Keratinocyte (primary cell): ENCODE measurements around the gene SDCCAG8. TPM values are rescaled to one million over a fixed set of nuclear protein-coding genes. Genes with fewer than 3 reads are reported as not detected.

Source experiments
- DNase-seq: peaks from one replicate; pipeline ENCODE4 v3.0.0-alpha.2; 2011; ENCODE audit warnings: low read depth, missing footprints, low spot score
- FAIRE-seq: peaks from 2 replicates; lab custom pipeline; 2011; peaks lifted over from hg19 to GRCh38; lab: Jason Lieb, UNC
- H2AFZ ChIP-seq: 2 replicates; pipeline ENCODE4 v1.6.0; 2012; ENCODE audit warnings: low read length, control low read depth, inconsistent platforms; ENCODE audit not compliant: control insufficient read depth
- H3K27ac ChIP-seq: 2 replicates; pipeline ENCODE4 v1.5.1; 2011; ENCODE audit warnings: low read length; ENCODE audit not compliant: control insufficient read depth, insufficient read depth
- H3K27me3 ChIP-seq: 3 replicates; pipeline ENCODE4 v1.6.0; 2011; ENCODE audit warnings: low read length; ENCODE audit not compliant: control insufficient read depth, insufficient read depth; ENCODE audit errors: extremely low read depth
- H3K36me3 ChIP-seq, 2 experiments: 2 replicates in 1 of 2; 3 replicates in 1 of 2; pipeline ENCODE4 v1.5.1; 2011; ENCODE audit warnings: low read length in 2 of 2, mild to moderate bottlenecking in 1 of 2; ENCODE audit not compliant: control insufficient read depth in 2 of 2, insufficient read depth in 2 of 2; ENCODE audit errors: extremely low read depth in 1 of 2
- H3K4me1 ChIP-seq: 3 replicates; pipeline ENCODE4 v1.5.1; 2011; ENCODE audit warnings: low read length; ENCODE audit not compliant: control insufficient read depth, insufficient read depth; ENCODE audit errors: extremely low read depth
- H3K4me2 ChIP-seq: 3 replicates; pipeline ENCODE4 v1.6.0; 2011; ENCODE audit warnings: low read depth, low read length; ENCODE audit not compliant: control insufficient read depth, insufficient read depth; ENCODE audit errors: extremely low read depth
- H3K4me3 ChIP-seq, 3 experiments: fragments of 200-600 bp in 1 of 3; sonication (generic) in 1 of 3; 2 replicates in 2 of 3; 3 replicates in 1 of 3; pipeline ENCODE4 v1.5.1; 2011 to 2016; ENCODE audit warnings: low read length in 3 of 3, mild to moderate bottlenecking in 3 of 3, control low read depth in 2 of 3, inconsistent platforms in 1 of 3, low read depth in 1 of 3, mixed read lengths in 1 of 3, mixed run types in 1 of 3, moderate library complexity in 1 of 3; ENCODE audit not compliant: control insufficient read depth in 2 of 3, insufficient read depth in 2 of 3; ENCODE audit errors: extremely low read depth in 1 of 3
- H3K79me2 ChIP-seq: 2 replicates; pipeline ENCODE4 v1.6.0; 2012; ENCODE audit warnings: low read length; ENCODE audit not compliant: control insufficient read depth, insufficient read depth
- H3K9ac ChIP-seq: 3 replicates; pipeline ENCODE4 v1.6.0; 2011; ENCODE audit warnings: low read length; ENCODE audit not compliant: control insufficient read depth, insufficient read depth; ENCODE audit errors: extremely low read depth
- H3K9me1 ChIP-seq: 3 replicates; pipeline ENCODE4 v1.6.0; 2011; ENCODE audit warnings: low read length; ENCODE audit not compliant: control insufficient read depth, insufficient read depth; ENCODE audit errors: extremely low read depth
- H3K9me3 ChIP-seq: 2 replicates; pipeline ENCODE4 v1.5.1; 2012; ENCODE audit warnings: low read depth, low read length; ENCODE audit not compliant: control insufficient read depth
- H4K20me1 ChIP-seq: 3 replicates; pipeline ENCODE4 v1.6.0; 2011; ENCODE audit warnings: low read length; ENCODE audit not compliant: control insufficient read depth, insufficient read depth; ENCODE audit errors: extremely low read depth
- EZH2 ChIP-seq: IDR thresholded peaks from one replicate; pipeline ENCODE4 v1.6.1; 2012; ENCODE audit warnings: inconsistent platforms, mild to moderate bottlenecking, low read length, moderate library complexity
- dilution Hi-C: fragments of 300-500 bp; cut with MboI; formaldehyde crosslinking; loops from one replicate; pipeline ENCODE4 v1.7.0; 2020; ENCODE audit warnings: low sequenced_read_pairs; ENCODE audit not compliant: extremely low pct_ligation_motif_present
- polyA plus RNA-seq, 5 experiments: library from polyadenylated mRNA; depleted of rRNA in 3 of 5; stranded (reverse) in 3 of 5; stranded (forward) in 1 of 5; unstranded in 1 of 5; fragments of >200 nt; gene quantifications; 1 replicate in 1 of 5; 2 replicates in 3 of 5; 3 replicates in 1 of 5; pipeline versions ENCODE4 v1.2.1 to v1.2.3, GENCODE V29; 2011 to 2012; ENCODE audit warnings: missing spikeins in 2 of 5, low read depth in 1 of 5, low replicate concordance in 1 of 5
- TF ChIP-seq, protein P1 (sequence below), 3 experiments: IDR thresholded peaks in 1 of 3; conservative IDR thresholded peaks in 1 of 3; optimal IDR thresholded peaks in 1 of 3; 2 replicates in 2 of 3; 3 replicates in 1 of 3; pipeline versions ENCODE3 to v1.5.1; 2011; ENCODE audit warnings: low read length in 3 of 3, mild to moderate bottlenecking in 3 of 3, moderate library complexity in 2 of 3, control low read depth in 1 of 3, inconsistent platforms in 1 of 3; ENCODE audit not compliant: insufficient read depth in 2 of 3; ENCODE audit errors: extremely low read depth in 1 of 3

SDCCAG8 gene
- polyA plus RNA-seq, 1 donor (not counting 4 experiments of a cell fraction or from before 2014, with no cell fraction given) = 61.6 TPM

DNA sequence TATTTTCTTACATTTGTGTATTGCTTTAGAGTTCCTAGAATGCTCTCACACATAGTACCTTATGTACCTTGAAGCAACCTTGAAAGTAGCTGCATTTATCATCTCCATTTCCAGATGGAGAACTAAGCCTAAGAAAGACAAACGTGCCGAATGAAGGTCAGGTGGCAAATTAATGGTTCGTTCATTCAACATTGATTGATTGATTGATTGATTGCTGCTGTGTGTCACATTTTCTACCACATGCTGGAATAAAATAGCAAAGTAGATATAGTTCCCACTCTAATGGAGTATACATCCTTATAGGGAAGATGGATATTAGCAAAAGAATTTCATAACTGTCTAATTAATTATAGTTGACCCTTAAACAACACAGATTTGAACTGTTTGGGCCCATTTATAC, 172.2 kb downstream of the SDCCAG8 start:
- H3K9ac ChIP-seq = no peak overlapping the region
- H3K36me3 ChIP-seq = peaks cover 8 to 13% of the 10 kb centered on the region in 2 experiments
- no peak for DNase-seq
- no peak overlapping the region for H2AFZ ChIP-seq
- dilution Hi-C loops = no loop called here
- no peak for TF ChIP-seq EZH2
- TF ChIP-seq, protein P1, sequence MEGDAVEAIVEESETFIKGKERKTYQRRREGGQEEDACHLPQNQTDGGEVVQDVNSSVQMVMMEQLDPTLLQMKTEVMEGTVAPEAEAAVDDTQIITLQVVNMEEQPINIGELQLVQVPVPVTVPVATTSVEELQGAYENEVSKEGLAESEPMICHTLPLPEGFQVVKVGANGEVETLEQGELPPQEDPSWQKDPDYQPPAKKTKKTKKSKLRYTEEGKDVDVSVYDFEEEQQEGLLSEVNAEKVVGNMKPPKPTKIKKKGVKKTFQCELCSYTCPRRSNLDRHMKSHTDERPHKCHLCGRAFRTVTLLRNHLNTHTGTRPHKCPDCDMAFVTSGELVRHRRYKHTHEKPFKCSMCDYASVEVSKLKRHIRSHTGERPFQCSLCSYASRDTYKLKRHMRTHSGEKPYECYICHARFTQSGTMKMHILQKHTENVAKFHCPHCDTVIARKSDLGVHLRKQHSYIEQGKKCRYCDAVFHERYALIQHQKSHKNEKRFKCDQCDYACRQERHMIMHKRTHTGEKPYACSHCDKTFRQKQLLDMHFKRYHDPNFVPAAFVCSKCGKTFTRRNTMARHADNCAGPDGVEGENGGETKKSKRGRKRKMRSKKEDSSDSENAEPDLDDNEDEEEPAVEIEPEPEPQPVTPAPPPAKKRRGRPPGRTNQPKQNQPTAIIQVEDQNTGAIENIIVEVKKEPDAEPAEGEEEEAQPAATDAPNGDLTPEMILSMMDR (optimal IDR thresholded peaks at IDR 0.05 in 1 of 3, IDR thresholded peaks at IDR 0.05 in 1 of 3, conservative IDR thresholded peaks at IDR 0.05 in 1 of 3; ENCODE audit: extremely low read depth in 1 of 3, insufficient read depth in 2 of 3, low read length in 3 of 3) = no peak
- H3K4me2 ChIP-seq = no peak overlapping the region
- no peak overlapping the region for H3K27ac ChIP-seq
- H3K27me3 ChIP-seq = no peaks in the 10 kb centered on the region
- no peaks in the 10 kb centered on the region for H4K20me1 ChIP-seq
- no peak for FAIRE-seq
- H3K9me3 ChIP-seq = no peaks in the 10 kb centered on the region
- no peaks in the 10 kb centered on the region for H3K79me2 ChIP-seq
- H3K4me3 ChIP-seq = no peak overlapping the region
- no peaks in the 10 kb centered on the region for H3K9me1 ChIP-seq
- no peaks in the 10 kb centered on the region for H3K4me1 ChIP-seq

DNA sequence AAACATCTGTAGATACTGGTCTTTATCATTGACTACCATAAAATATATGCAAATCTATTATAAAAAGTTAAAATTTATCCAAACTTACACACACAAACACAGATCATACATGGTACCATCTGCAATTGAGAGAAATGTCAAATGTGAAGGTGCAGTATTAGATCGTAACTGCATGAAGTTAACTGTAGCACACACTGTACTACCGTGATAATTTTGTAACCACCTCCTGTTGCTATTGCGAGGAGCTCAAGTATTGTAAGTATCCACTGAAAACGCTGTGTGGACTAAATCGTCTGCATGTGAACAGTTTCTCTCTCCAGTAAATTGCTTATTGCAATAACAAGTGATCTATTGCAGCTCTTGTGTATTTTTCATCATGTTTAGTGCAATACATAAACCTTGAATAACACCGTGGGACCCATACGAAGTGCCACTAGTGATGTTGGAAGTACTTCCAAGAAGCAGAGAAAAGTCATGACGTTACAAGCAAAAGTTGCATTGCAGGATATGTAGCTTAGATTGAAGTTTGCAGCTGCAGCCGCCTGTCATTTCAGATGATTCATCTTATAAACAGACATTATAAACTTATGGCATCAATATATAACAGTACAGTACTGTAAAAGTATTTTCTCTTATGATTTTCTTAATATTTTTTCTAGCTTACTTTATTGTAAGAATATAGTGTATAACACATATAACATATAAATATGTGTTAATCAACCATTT, 172.9 kb downstream of the SDCCAG8 start:
- Histone ChIP-seq H3K27me3 (no peaks in the 10 kb centered on the region), H3K36me3 (peaks cover 8 to 13% of the 10 kb centered on the region in 2 experiments), H3K4me3 (no peak overlapping the region), H3K4me1 (no peaks in the 10 kb centered on the region), H3K9me1 (no peaks in the 10 kb centered on the region), H3K9me3 (no peaks in the 10 kb centered on the region), H3K9ac (no peak overlapping the region), H2AFZ (no peak overlapping the region), H4K20me1 (no peaks in the 10 kb centered on the region), H3K4me2 (no peak overlapping the region), H3K79me2 (no peaks in the 10 kb centered on the region), H3K27ac (no peak overlapping the region)
- dilution Hi-C loops = no loop called here
- FAIRE-seq (no peak), DNase-seq (no peak)
- no peak for TF ChIP-seq EZH2
- TF ChIP-seq, protein P1 (optimal IDR thresholded peaks at IDR 0.05 in 1 of 3, IDR thresholded peaks at IDR 0.05 in 1 of 3, conservative IDR thresholded peaks at IDR 0.05 in 1 of 3; ENCODE audit: extremely low read depth in 1 of 3, insufficient read depth in 2 of 3, low read length in 3 of 3) = no peak
